Tibial artery (tissue), 4 donors: Measurements from ENCODE around the gene INPP5K.

Experiments used
- DNase-seq, 2 donors: peaks; one replicate each; pipeline ENCODE4 v3.0.0-alpha.2; 2019
- H3K27ac ChIP-seq, 2 donors: fragments of 200-600 bp; sonication (generic) in 1 of 2; 1 replicate in 1 of 2; 2 replicates in 1 of 2; pipeline ENCODE4 v1.5.1; 2018 to 2019; ENCODE audit warnings: mild to moderate bottlenecking in 1 of 2
- H3K27me3 ChIP-seq, 2 donors: fragments of 200-600 bp; sonication (generic) in 1 of 2; one replicate each; pipeline versions ENCODE4 v1.5.1 to v1.6.0; 2016 to 2019
- H3K36me3 ChIP-seq, 3 donors: fragments of 200-600 bp; sonication (generic) in 2 of 3; one replicate each; pipeline ENCODE4 v1.5.1; 2016 to 2019; ENCODE audit warnings: mild to moderate bottlenecking in 2 of 3
- H3K4me1 ChIP-seq, 4 donors: fragments of 200-600 bp; sonication (generic) in 2 of 4; 1 replicate in 3 of 4; 2 replicates in 1 of 4; pipeline ENCODE4 v1.5.1; 2016 to 2019
- H3K4me3 ChIP-seq, 2 donors: fragments of 200-600 bp; sonication (generic) in 1 of 2; 1 replicate in 1 of 2; 2 replicates in 1 of 2; pipeline ENCODE4 v1.5.1; 2018 to 2019; ENCODE audit warnings: mild to moderate bottlenecking in 2 of 2
- H3K9me3 ChIP-seq, 3 donors: fragments of 200-600 bp; sonication (generic) in 1 of 3; one replicate each; pipeline ENCODE4 v1.5.1; 2016 to 2019
- CTCF ChIP-seq, 2 experiments: fragments of 200-600 bp in 1 of 2; fragments of 450-650 bp in 1 of 2; IDR thresholded peaks; one replicate each; pipeline ENCODE4 v1.5.1; 2017 to 2019; ENCODE audit warnings: antibody characterized with exemption in 2 of 2, mild to moderate bottlenecking in 1 of 2, moderate library complexity in 1 of 2
- intact Hi-C: fragments of 100-400 bp; cut with DNase I; formaldehyde crosslinking; loops from one replicate; pipeline ENCODE4 v1.15.0; 2023; ENCODE audit warnings: low total_unique reads

Gene INPP5K

DNA sequence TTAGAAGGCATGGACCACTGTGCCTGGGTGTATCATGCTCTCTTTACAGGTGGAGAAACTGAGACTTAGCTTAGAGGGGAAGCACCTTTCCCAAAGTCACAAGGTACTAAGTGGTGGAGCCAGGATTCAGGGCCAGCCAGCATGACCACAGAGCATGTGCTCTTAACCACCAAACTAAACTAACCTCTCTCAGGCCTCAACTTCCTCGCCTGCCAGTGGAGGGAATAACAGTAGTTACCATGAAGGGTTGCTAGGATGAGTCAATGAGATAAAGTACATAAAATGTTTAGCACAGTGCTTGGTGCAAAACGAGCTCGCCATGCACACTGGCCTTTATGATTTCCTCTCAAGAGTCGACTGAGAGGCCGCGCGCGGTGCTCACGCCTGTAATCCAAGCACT is 17.5 kb downstream of the INPP5K start:
- H3K27me3 ChIP-seq = no peaks in the 10 kb centered on the region
- H3K27ac ChIP-seq = no peak overlapping the region
- no peak for TF ChIP-seq CTCF (IDR thresholded peaks at IDR 0.05)
- no peaks in the 10 kb centered on the region for H3K9me3 ChIP-seq
- no peak for DNase-seq
- H3K4me1 ChIP-seq = peaks cover 0 to 38% (median 32%) of the 10 kb centered on the region in 4 donors
- H3K4me3 ChIP-seq = no peak overlapping the region
- intact Hi-C loops = no loop called here
- H3K36me3 ChIP-seq = peaks cover 11 to 61% (median 27%) of the 10 kb centered on the region in 3 donors

DNA sequence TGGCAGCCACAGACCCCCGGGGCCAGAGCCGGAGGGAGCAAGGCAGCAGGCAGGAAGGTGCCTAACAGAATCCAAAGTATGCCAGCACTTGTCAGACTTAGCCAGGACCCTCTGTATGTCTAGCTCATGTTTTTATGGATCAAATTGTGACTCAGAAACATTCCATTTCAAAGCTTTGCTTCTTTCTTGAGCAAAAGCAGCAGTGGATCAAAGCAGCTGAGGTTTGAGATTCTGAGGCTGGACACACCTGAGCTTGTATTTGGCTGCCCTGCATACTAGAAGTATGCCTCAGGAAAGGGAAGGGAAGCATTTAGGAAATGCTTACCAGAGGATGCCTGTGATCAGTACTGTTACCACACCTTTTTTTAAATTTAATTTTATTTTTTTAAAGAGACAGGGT is 18.2 kb downstream of the INPP5K start:
- no peaks in the 10 kb centered on the region for H3K9me3 ChIP-seq
- H3K4me3 ChIP-seq = no peak overlapping the region
- H3K36me3 ChIP-seq = peaks cover 11 to 56% (median 25%) of the 10 kb centered on the region in 3 donors
- H3K27ac ChIP-seq = peak overlapping the region in 1 of 2 donors; percentile 99
- DNase-seq = no peak
- no peak for TF ChIP-seq CTCF (IDR thresholded peaks at IDR 0.05)
- intact Hi-C loops = no loop called here
- no peaks in the 10 kb centered on the region for H3K27me3 ChIP-seq
- H3K4me1 ChIP-seq = peaks cover 0 to 45% (median 38%) of the 10 kb centered on the region in 4 donors

DNA sequence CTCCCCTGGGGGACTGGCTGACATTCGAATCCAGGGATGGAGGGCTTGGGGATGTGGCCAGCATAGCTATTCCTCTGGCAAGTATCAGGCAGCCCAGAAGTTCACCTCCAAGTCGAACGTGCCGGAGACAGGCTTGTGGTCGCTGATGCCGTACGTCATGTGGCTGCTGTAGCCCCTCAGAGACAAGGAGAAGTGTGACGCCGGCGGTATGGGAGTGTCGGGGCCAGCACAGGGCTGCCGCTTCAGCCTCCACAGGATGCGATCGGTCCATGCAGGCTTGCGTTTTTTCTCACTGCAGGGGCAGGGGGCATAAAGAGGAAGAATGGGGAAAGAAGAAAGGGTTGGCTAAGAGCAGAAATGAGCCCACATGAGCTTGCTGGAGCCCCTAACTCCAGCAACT is 18.6 kb downstream of the INPP5K start:
- Histone ChIP-seq H3K27me3 (no peaks in the 10 kb centered on the region), H3K9me3 (no peaks in the 10 kb centered on the region), H3K4me1 (peaks cover 0 to 49% (median 42%) of the 10 kb centered on the region in 4 donors), H3K4me3 (no peak overlapping the region), H3K27ac (peak overlapping the region in 1 of 2 donors; percentile 99), H3K36me3 (peaks cover 11 to 56% (median 25%) of the 10 kb centered on the region in 3 donors)
- no peak for TF ChIP-seq CTCF (IDR thresholded peaks at IDR 0.05)
- DNase-seq = no peak
- intact Hi-C loops = no loop called here

DNA sequence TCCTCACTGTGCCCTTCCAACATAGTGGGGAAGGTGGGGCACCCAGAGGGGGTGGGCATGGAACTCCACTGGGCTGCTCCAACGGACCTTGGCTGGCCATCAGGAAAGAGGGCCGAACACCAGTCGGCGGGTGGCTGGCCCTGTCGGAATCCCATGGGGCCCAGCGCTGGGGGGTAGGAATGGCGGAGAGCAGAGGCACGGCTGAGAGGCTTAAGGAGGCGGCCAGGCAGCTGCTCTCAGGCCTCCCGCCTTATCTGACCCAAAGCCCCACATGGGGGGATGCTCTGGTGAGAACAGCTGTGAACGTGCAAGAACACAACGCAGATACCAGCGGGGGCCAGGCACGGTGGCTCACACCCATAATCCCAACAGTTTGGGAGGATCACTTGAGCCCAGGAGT is 19.5 kb downstream of the INPP5K start:
- no peak for TF ChIP-seq CTCF (IDR thresholded peaks at IDR 0.05)
- Histone ChIP-seq H3K27ac (peak overlapping the region; percentile 99), H3K9me3 (no peaks in the 10 kb centered on the region), H3K27me3 (no peaks in the 10 kb centered on the region), H3K36me3 (peaks cover 8 to 47% (median 25%) of the 10 kb centered on the region in 3 donors), H3K4me1 (peaks cover 5 to 58% (median 52%) of the 10 kb centered on the region in 4 donors), H3K4me3 (no peak overlapping the region)
- intact Hi-C loops = no loop called here
- no peak for DNase-seq

DNA sequence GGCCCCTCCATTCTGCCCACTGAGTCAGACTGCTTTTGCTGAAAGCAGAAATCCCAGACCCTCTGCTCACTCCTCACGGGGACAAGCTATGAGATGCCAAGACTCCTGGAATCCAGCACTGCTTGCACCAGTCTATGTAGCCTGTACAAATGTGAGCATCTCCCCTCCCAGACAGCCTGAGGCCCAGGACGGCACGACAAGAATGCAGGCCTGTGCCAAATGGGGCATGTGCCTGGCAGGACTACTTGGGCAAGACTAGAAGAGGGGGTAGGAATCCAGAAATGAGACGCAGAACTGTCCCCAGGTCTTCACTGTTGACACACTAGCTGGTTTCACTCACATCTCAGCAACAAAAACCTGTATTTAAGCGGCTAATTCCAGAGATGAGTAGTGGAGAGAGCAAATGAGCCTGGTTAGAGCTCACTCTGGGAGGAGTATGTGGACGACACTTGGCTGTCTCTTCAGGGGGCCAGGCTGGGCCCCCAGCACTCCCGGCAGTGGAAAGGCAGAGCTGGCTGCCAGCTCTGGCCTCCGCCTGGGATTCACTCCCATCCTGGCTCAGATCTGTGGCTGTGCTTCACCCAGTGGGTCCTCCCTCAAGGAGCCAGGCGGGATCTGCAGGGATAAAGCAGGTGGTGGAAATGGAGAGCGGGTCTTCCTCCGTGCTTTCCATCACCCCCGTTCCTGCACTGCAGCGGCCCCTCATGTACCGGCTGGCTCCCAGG is 21.0 kb downstream of the INPP5K start:
- H3K9me3 ChIP-seq = no peaks in the 10 kb centered on the region
- H3K4me3 ChIP-seq = peak overlapping the region in 1 of 2 donors; percentile 15
- peaks cover 5 to 65% (median 58%) of the 10 kb centered on the region in 4 donors for H3K4me1 ChIP-seq
- TF ChIP-seq CTCF (IDR thresholded peaks at IDR 0.05) = no peak
- intact Hi-C loops = no loop called here
- H3K27ac ChIP-seq = peak overlapping the region; percentile 99
- peaks cover 8 to 47% (median 25%) of the 10 kb centered on the region in 3 donors for H3K36me3 ChIP-seq
- DNase-seq = peak; percentile 57 to 88
- H3K27me3 ChIP-seq = no peaks in the 10 kb centered on the region
